Activated CD4-positive, alpha-beta T cell treated with anti-CD3 and anti-CD28 coated beads, Interleukin-2, amount 10 ng/mL, durations not matched to agents 7 days and 5 days (primary cell): ENCODE results near the gene MRPL42. TPM values are rescaled to one million over a fixed set of nuclear protein-coding genes. Genes with fewer than 3 reads are reported as not detected.
"Not testable (repeated sequence)": the region's sequence is repeated elsewhere in the genome, so short reads cannot be mapped to it uniquely, and the experiment has no call there.

Experiments used
- CTCF ChIA-PET: fragments of 350-600 bp; sonication (Branson Sonifier 250); formaldehyde crosslinking; loops from one replicate; lab custom pipeline; 2021; ENCODE audit warnings: antibody characterized with exemption; lab: Charles Lee
- POLR2A ChIA-PET: fragments of 350-600 bp; sonication (Branson Sonifier 250); formaldehyde crosslinking; loops from one replicate; lab custom pipeline; 2021; ENCODE audit warnings: antibody characterized with exemption; lab: Charles Lee
- DNase-seq: peaks from one replicate; pipeline ENCODE4 v3.0.0-alpha.2; 2020
- H3K27ac Mint-ChIP-seq: one replicate; pipeline ENCODE4 v1.8.0; 2021; ENCODE audit warnings: mild to moderate bottlenecking, moderate library complexity, mixed read lengths
- H3K27me3 Mint-ChIP-seq: one replicate; pipeline ENCODE4 v1.8.0; 2021; ENCODE audit warnings: mixed read lengths
- H3K36me3 Mint-ChIP-seq: one replicate; pipeline ENCODE4 v1.8.0; 2021; ENCODE audit warnings: low read depth, mixed read lengths
- H3K4me1 Mint-ChIP-seq: one replicate; pipeline ENCODE4 v1.8.0; 2021; ENCODE audit warnings: mixed read lengths
- H3K4me3 Mint-ChIP-seq: one replicate; pipeline ENCODE4 v1.8.0; 2021; ENCODE audit warnings: mild to moderate bottlenecking, moderate library complexity, mixed read lengths
- H3K9me3 Mint-ChIP-seq: one replicate; pipeline ENCODE4 v1.8.0; 2021; ENCODE audit warnings: mixed read lengths
- total RNA-seq, 2 experiments: library from RNA; stranded (reverse); gene quantifications; one replicate each; pipeline ENCODE4 v1.2.3, GENCODE V29; 2021

Gene MRPL42
- total RNA-seq, result 10 to 100 TPM; 55.6 to 69.0 TPM

GRCh38 chr12:93467351-93468007, at the start of gene MRPL42:
TSS of gene MRPL42 (plus strand) at chr12:93467514. CDS start at chr12:93469286, 1,772 bp downstream.
- Mint-ChIP-seq H3K27me3 (no peaks in the 10 kb centered on the region), H3K9me3 (no peaks in the 10 kb centered on the region), H3K27ac (peak within 1 kb of the TSS; percentile 90), H3K36me3 (peaks cover 24% of the 10 kb centered on the region), H3K4me1 (peaks cover 36% of the 10 kb centered on the region), H3K4me3 (peak within 1 kb of the TSS; percentile 93)
- POLR2A ChIA-PET, result no interaction called here
- DNase-seq, result peak; percentile 93
- CTCF ChIA-PET, result interaction anchor here (0.6 to 2.4 kb wide), 11 partner anchors 11 to 634 kb away, joined by 3 to 10 read pairs (median 4); no protein-coding TSS in a partner anchor

DNA sequence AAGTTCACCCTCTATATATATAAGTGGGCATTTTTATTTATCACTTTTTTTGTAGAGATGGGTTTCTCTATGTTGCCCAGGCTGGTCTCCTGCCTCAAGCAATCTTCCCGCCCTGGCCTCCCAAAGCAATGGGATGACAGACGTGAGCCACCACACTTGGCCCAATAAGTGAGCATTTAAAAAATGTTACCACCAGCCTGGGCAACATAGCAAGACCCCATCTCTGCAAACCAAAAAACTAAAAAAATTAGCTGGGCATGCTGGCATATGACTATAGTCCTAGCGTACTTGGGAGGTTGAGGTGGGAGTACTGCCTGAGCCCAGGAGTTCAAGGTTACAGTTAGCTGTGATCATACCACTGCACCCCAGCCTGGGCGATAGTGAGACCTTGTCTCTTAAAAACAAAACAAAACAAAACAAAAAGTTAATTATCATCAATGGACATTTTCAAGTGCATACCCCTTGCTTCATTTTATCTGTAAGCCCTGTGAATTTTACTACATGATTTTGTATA, 49.3 kb upstream of the MRPL42 start:
- peaks cover 5% of the 10 kb centered on the region for H3K9me3 Mint-ChIP-seq
- peaks cover 21% of the 10 kb centered on the region for H3K36me3 Mint-ChIP-seq
- DNase-seq, result no peak
- ChIA-PET POLR2A (no interaction called here), CTCF (interaction anchor here (0.9 to 1.6 kb wide), 2 partner anchors 13 kb away, joined by 3 to 4 read pairs; no protein-coding TSS in a partner anchor)
- H3K4me1 Mint-ChIP-seq, result peaks cover 78% of the 10 kb centered on the region
- no peaks in the 10 kb centered on the region for H3K27me3 Mint-ChIP-seq
- no peak overlapping the region for H3K4me3 Mint-ChIP-seq
- H3K27ac Mint-ChIP-seq, result no peak overlapping the region

- Mint-ChIP-seq H3K27me3 (no peaks in the 10 kb centered on the region), H3K27ac (no peak overlapping the region), H3K4me3 (no peak overlapping the region), H3K9me3 (peaks cover under 1% of the 10 kb centered on the region), H3K4me1 (peaks cover 77% of the 10 kb centered on the region), H3K36me3 (peaks cover 14% of the 10 kb centered on the region)
- CTCF ChIA-PET, result interaction anchor here (0.6 to 1.9 kb wide), 14 partner anchors 8 to 682 kb away, joined by 3 to 10 read pairs (median 4); no protein-coding TSS in a partner anchor
- DNase-seq, result no peak
- POLR2A ChIA-PET, result interaction anchor here (0.7 kb wide), 1 partner anchor 39 kb away, joined by 6 read pairs; no protein-coding TSS in a partner anchor
These were observed 47.8 kb upstream of the MRPL42 start for GRCh38 chr12:93419388-93420034.

DNA sequence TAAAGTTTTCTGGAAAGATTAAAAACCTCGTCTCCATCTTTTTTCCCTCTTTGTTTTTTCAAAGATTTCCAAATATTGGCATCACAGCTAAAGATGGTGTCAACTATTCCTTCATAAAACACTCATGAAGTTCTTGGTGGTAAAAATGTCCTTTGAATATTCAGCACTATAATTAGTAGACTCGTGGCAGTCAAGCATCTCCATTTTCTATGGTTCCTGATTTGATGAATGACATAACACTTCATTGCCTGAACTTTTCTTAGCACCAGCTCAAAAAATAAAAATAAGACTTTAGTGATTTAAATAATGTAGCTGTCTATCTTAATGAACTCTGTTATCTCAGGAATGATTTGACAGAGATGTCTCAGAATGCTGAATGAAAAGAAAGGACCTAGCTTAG, 45.3 kb upstream of the MRPL42 start:
- Mint-ChIP-seq H3K4me3 (no peak overlapping the region), H3K27me3 (no peaks in the 10 kb centered on the region), H3K27ac (no peak overlapping the region), H3K36me3 (peaks cover 7% of the 10 kb centered on the region), H3K4me1 (peaks cover 76% of the 10 kb centered on the region), H3K9me3 (no peaks in the 10 kb centered on the region)
- no peak for DNase-seq
- POLR2A ChIA-PET, result no interaction called here
- CTCF ChIA-PET, result no interaction called here

DNA sequence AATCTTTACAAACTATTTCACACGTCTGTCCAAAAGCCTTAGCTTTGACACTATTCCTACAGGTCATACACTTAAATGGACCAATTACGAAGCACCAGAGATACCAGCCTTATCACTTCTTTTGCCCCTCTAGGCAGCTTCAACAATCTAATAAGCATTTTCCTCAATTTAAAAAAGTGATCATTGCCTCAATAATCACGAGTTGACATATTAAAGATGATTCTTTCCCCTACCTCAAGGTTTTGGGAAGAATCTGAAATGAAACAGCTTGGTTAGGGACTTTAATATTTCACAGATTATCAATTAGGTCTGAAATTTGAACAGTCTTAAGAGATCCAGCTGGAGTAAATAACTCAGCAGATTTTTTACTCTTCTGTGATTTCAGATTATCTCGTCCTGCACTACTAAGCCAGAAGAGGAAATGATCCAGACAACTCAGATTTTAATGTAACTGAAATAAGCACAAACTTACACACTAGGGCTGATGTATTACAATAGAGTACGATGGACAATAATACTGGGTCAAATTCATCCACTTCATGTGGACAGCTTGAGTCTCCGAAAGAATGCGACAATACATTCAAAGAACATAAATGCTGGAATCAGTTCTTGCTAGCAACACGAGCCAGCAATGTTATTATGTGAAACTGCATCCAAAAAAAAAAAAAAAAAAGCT, 41.4 kb upstream of the MRPL42 start:
- H3K9me3 Mint-ChIP-seq, result no peaks in the 10 kb centered on the region
- H3K27me3 Mint-ChIP-seq, result no peaks in the 10 kb centered on the region
- peak overlapping the region; percentile 9 for H3K4me3 Mint-ChIP-seq
- no peak for DNase-seq
- H3K27ac Mint-ChIP-seq, result no peak overlapping the region
- ChIA-PET CTCF (interaction anchor here (0.6 to 0.8 kb wide), 3 partner anchors 11 to 1607 kb away, joined by 4 to 5 read pairs (median 4); no protein-coding TSS in a partner anchor), POLR2A (interaction anchor here (0.6 kb wide), 1 partner anchor 44 kb away, joined by 6 read pairs; no protein-coding TSS in a partner anchor)
- peaks cover 65% of the 10 kb centered on the region for H3K4me1 Mint-ChIP-seq
- H3K36me3 Mint-ChIP-seq, result peaks cover 12% of the 10 kb centered on the region

DNA sequence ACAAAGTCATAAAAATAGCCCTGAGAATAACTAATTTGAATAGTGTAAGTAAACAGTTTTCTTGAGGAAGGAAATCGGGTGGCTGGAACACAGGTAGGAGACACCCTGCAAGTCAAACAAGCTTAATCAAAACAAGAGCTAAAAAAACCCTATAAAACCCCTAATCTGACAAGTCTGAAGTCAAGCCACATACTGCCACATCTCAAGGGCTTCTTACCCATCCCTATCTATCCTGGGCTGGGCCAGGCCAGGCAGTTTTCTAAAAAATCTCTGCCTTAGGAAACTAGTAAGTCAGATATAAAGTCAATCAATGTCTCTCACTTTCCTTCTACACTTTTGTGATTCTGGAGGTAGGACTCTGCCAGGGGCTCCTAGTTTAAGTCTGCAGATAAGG, 40.9 kb upstream of the MRPL42 start:
- H3K4me3 Mint-ChIP-seq, result peak overlapping the region; percentile 9
- ChIA-PET CTCF (interaction anchor here (0.6 to 0.8 kb wide), 3 partner anchors 10 to 1606 kb away, joined by 4 to 5 read pairs (median 4); no protein-coding TSS in a partner anchor), POLR2A (interaction anchor here (0.6 kb wide), 1 partner anchor 44 kb away, joined by 6 read pairs; no protein-coding TSS in a partner anchor)
- no peaks in the 10 kb centered on the region for H3K9me3 Mint-ChIP-seq
- no peak overlapping the region for H3K27ac Mint-ChIP-seq
- peaks cover 12% of the 10 kb centered on the region for H3K36me3 Mint-ChIP-seq
- peaks cover 68% of the 10 kb centered on the region for H3K4me1 Mint-ChIP-seq
- no peaks in the 10 kb centered on the region for H3K27me3 Mint-ChIP-seq
- no peak for DNase-seq

- Mint-ChIP-seq H3K27me3 (no peaks in the 10 kb centered on the region), H3K4me3 (no peak overlapping the region), H3K36me3 (peaks cover 14% of the 10 kb centered on the region), H3K27ac (no peak overlapping the region), H3K4me1 (peaks cover 66% of the 10 kb centered on the region), H3K9me3 (no peaks in the 10 kb centered on the region)
- no peak for DNase-seq
- POLR2A ChIA-PET, result no interaction called here
- CTCF ChIA-PET, result interaction anchor here (0.8 to 1.0 kb wide), 2 partner anchors 8 to 11 kb away, joined by 3 read pairs; no protein-coding TSS in a partner anchor
These were observed 39.3 kb upstream of the MRPL42 start for GRCh38 chr12:93427779-93428564.

GRCh38 chr12:93429448-93429847, 37.9 kb upstream of the MRPL42 start:
- CTCF ChIA-PET, result interaction anchor here (0.8 to 0.9 kb wide), 3 partner anchors 10 to 673 kb away, joined by 4 read pairs; no protein-coding TSS in a partner anchor
- H3K27me3 Mint-ChIP-seq, result no peaks in the 10 kb centered on the region
- peak overlapping the region; percentile 68 for H3K27ac Mint-ChIP-seq
- POLR2A ChIA-PET, result no interaction called here
- H3K36me3 Mint-ChIP-seq, result peaks cover 11% of the 10 kb centered on the region
- no peak for DNase-seq
- H3K4me1 Mint-ChIP-seq, result peaks cover 65% of the 10 kb centered on the region
- no peak overlapping the region for H3K4me3 Mint-ChIP-seq
- H3K9me3 Mint-ChIP-seq, result no peaks in the 10 kb centered on the region

GRCh38 chr12:93429852-93430251, 37.5 kb upstream of the MRPL42 start:
- H3K36me3 Mint-ChIP-seq, result peaks cover 10% of the 10 kb centered on the region
- CTCF ChIA-PET, result interaction anchor here (0.8 to 0.9 kb wide), 3 partner anchors 10 to 673 kb away, joined by 4 read pairs; no protein-coding TSS in a partner anchor
- H3K27me3 Mint-ChIP-seq, result no peaks in the 10 kb centered on the region
- H3K9me3 Mint-ChIP-seq, result no peaks in the 10 kb centered on the region
- H3K4me1 Mint-ChIP-seq, result peaks cover 64% of the 10 kb centered on the region
- H3K27ac Mint-ChIP-seq, result no peak overlapping the region
- H3K4me3 Mint-ChIP-seq, result no peak overlapping the region
- no peak for DNase-seq
- POLR2A ChIA-PET, result no interaction called here

- H3K36me3 Mint-ChIP-seq, result peaks cover 10% of the 10 kb centered on the region
- no peak overlapping the region for H3K27ac Mint-ChIP-seq
- peaks cover 63% of the 10 kb centered on the region for H3K4me1 Mint-ChIP-seq
- H3K4me3 Mint-ChIP-seq, result no peak overlapping the region
- no peaks in the 10 kb centered on the region for H3K27me3 Mint-ChIP-seq
- ChIA-PET POLR2A (no interaction called here), CTCF (interaction anchor here (0.8 to 1.3 kb wide), 4 partner anchors 11 to 672 kb away, joined by 3 to 4 read pairs (median 4); no protein-coding TSS in a partner anchor)
- DNase-seq, result no peak
- H3K9me3 Mint-ChIP-seq, result no peaks in the 10 kb centered on the region
These were observed 37.0 kb upstream of the MRPL42 start for GRCh38 chr12:93430280-93430679.

DNA sequence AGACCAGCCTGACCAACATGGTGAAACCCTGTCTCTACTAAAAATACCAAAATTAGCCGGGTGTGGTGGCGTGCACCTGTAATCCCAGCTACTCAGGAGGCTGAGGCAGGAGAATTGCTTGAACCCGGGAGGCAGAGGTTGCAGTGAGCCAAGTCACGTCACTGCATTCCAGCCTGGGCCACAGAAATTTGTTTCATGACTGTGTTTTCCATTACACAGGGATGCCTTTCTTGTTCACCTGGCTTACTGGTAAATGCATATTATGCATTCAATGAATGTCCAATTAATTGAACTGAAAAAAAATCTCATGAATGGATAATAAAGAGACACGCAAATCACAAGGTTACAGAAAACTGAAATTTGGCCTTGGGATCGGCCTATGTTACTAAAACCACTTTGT, 35.3 kb upstream of the MRPL42 start:
- Mint-ChIP-seq H3K4me1 (peaks cover 60% of the 10 kb centered on the region), H3K36me3 (peaks cover 14% of the 10 kb centered on the region)
- H3K27ac Mint-ChIP-seq, DNase-seq, H3K27me3 Mint-ChIP-seq, POLR2A ChIA-PET, H3K4me3 Mint-ChIP-seq, H3K9me3 Mint-ChIP-seq: not testable (repeated sequence)
- CTCF ChIA-PET, result interaction anchor here (1.3 kb wide), 1 partner anchor 36 kb away, joined by 4 read pairs; no protein-coding TSS in a partner anchor
